IPS-15b (cell line): Measurements from ENCODE around the gene JPT2.

Experiments used
- H3K27me3 ChIP-seq: one replicate; pipeline ENCODE4 v1.6.1; 2013; ENCODE audit warnings: low read length; ENCODE audit not compliant: control insufficient read depth, insufficient read depth
- H3K36me3 ChIP-seq: one replicate; pipeline ENCODE4 v1.6.1; 2013; ENCODE audit warnings: low read length; ENCODE audit not compliant: control insufficient read depth, insufficient read depth
- H3K4me1 ChIP-seq: one replicate; pipeline ENCODE4 v1.6.1; 2013; ENCODE audit warnings: mild to moderate bottlenecking, low read length; ENCODE audit not compliant: control insufficient read depth, insufficient read depth
- H3K4me3 ChIP-seq: one replicate; pipeline ENCODE4 v1.5.1; 2013; ENCODE audit warnings: low read depth, low read length
- H3K9ac ChIP-seq: one replicate; pipeline ENCODE4 v1.6.1; 2013; ENCODE audit warnings: low read depth, mild to moderate bottlenecking, low read length
- H3K9me3 ChIP-seq: one replicate; pipeline ENCODE4 v1.6.1; 2013; ENCODE audit warnings: mild to moderate bottlenecking, low read length; ENCODE audit not compliant: control insufficient read depth, insufficient read depth

The JPT2 gene, protein sequence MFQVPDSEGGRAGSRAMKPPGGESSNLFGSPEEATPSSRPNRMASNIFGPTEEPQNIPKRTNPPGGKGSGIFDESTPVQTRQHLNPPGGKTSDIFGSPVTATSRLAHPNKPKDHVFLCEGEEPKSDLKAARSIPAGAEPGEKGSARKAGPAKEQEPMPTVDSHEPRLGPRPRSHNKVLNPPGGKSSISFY

DNA sequence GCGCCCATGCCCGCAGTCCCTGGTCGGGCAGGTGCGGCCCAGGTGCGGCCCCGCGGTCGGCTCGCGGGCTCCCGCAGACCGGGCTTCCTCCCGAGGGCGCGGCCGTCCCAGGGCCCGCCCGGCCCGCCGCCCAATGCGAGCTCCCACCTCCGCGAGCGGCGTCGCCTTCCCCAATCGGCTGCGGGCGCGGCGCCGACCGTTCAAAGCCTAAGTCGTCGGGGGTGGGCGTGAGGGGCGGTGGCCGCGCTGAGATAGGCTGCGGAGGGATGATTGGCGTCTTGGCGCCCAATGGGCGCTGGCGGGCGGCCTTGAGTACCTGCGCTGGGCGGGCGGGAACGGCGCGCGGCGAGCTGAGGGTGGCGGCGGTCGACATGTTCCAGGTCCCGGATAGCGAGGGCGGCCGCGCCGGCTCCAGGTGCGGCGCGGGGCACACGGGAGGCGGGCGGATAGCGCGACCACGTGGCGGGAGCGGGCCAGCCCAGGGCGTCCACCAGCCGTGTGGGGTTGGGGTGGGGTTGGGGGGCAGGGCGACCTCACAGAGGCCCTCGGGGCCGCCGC, at the start of gene JPT2:
JPT2 (plus strand) TSS at position 338 of the 558 bp plus-strand sequence; CDS start at position 372, 34 bp downstream.
- peak within 1 kb of the TSS; percentile 85 for H3K9ac ChIP-seq
- peak within 1 kb of the TSS; percentile 91 for H3K4me3 ChIP-seq
- peaks cover 8% of the 10 kb centered on the region for H3K4me1 ChIP-seq
- peaks cover 31% of the 10 kb centered on the region for H3K36me3 ChIP-seq
- no peaks in the 10 kb centered on the region for H3K27me3 ChIP-seq
- H3K9me3 ChIP-seq, result no peaks in the 10 kb centered on the region

- Histone ChIP-seq H3K9me3 (no peaks in the 10 kb centered on the region), H3K4me3 (no peak overlapping the region), H3K4me1 (no peaks in the 10 kb centered on the region), H3K27me3 (no peaks in the 10 kb centered on the region), H3K9ac (peak overlapping the region; percentile 37), H3K36me3 (peaks cover 25% of the 10 kb centered on the region)
Observed at GRCh38 chr16:1630450-1631213, 47.4 kb upstream of the JPT2 start.

DNA sequence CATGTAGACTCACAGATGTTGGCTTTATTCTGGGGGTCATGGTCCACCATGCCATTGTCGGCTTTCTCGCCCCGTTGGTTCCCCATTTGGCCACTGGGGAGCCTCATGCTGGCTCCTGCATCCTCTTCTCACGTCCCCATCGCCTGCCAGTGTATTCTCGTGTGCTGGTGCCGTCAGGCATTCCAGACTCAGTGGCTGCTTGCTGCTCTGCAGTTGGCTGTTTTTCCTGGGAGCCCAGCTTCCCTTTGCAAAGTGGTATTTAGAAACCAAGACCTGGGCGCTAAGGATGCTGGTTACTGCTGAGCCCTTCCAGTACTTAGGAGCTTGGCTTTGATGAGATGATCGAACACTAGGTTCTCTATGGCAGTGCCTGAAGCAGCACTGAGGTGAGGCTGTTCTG, 46.8 kb upstream of the JPT2 start:
- Histone ChIP-seq H3K9ac (no peak overlapping the region), H3K27me3 (no peaks in the 10 kb centered on the region), H3K4me3 (no peak overlapping the region), H3K4me1 (no peaks in the 10 kb centered on the region), H3K36me3 (peaks cover 27% of the 10 kb centered on the region), H3K9me3 (no peaks in the 10 kb centered on the region)

DNA sequence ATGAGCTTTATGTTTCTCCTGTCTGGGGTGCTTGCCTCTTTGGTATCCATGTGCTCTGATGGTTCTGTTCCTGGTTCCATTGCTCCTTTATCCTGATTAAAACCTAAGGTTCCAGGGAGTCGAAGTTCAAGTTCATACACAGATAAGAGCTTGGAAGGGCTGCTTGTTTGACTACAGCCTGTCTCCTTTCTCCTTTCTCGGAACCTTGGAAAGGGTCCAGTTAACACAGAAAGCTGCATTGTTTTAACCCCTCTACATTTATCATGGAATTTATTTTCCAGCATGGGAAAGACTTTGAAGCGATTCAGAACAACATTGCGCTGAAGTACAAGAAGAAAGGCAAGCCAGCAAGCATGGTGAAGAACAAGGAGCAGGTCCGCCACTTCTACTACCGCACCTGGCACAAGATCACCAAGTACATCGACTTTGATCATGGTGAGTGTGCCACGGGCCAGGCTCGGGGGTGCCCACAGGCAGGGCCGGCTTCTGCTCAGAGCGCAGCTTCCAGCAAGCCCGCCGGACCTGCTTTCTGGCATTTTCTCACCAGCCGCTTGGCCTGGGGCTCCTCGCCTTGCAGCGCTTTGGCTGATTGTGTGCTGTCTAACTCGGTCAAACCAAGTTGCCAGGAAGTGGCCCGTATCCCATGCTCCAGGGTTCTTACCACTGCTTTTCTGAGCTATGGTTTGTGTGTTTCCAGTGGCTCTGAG, 46.0 kb upstream of the JPT2 start:
- Histone ChIP-seq H3K36me3 (peaks cover 30% of the 10 kb centered on the region), H3K9ac (no peak overlapping the region), H3K4me1 (no peaks in the 10 kb centered on the region), H3K27me3 (no peaks in the 10 kb centered on the region), H3K9me3 (no peaks in the 10 kb centered on the region), H3K4me3 (no peak overlapping the region)

GRCh38 chr16:1632638-1632970, 45.5 kb upstream of the JPT2 start:
- H3K36me3 ChIP-seq, result peaks cover 30% of the 10 kb centered on the region
- H3K27me3 ChIP-seq, result no peaks in the 10 kb centered on the region
- H3K4me1 ChIP-seq, result no peaks in the 10 kb centered on the region
- H3K9ac ChIP-seq, result no peak overlapping the region
- H3K4me3 ChIP-seq, result no peak overlapping the region
- no peaks in the 10 kb centered on the region for H3K9me3 ChIP-seq

DNA sequence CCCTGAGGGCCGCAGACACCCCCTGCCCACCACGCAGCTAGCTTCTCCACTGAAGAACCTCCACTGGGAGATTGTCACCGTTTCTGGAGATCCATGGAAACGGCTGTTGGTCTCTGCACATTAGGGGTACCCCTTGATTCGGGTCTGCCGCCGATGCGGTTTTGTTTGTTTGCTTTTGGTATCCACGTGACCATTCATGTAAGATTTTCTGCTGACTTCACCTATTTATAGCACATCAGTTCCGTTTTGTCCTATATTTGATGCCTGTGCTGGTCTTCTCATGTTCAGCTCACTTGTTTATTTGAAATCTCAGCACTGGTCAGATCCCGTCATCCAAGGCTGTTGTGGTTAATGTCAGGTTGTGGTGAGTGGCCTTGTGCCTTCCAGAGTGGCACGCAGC, 44.8 kb upstream of the JPT2 start:
- no peaks in the 10 kb centered on the region for H3K9me3 ChIP-seq
- H3K4me1 ChIP-seq, result no peaks in the 10 kb centered on the region
- H3K4me3 ChIP-seq, result no peak overlapping the region
- no peaks in the 10 kb centered on the region for H3K27me3 ChIP-seq
- H3K9ac ChIP-seq, result no peak overlapping the region
- H3K36me3 ChIP-seq, result peaks cover 33% of the 10 kb centered on the region

- no peaks in the 10 kb centered on the region for H3K27me3 ChIP-seq
- no peak overlapping the region for H3K4me3 ChIP-seq
- peaks cover 37% of the 10 kb centered on the region for H3K36me3 ChIP-seq
Observed at GRCh38 chr16:1634541-1634940, 43.5 kb upstream of the JPT2 start.

DNA sequence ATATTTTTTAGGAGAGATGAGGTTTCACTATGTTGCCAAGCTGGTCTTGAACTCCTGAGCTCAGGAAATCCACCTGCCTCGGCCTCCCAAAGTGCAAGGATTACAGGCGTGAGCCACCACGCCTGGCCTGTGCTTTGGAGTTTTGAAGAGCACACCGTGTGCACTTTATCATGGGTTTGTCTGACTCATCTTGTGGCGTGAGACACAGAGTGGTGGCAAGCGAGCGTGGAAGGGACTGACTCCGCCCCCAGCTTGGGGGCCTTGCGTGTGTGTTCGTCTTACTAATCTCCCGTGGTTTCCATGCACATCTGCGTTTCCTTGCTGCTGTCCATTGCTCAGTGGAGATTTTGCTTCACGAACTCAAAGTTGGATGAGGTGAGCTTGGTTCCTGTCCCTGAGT, 43.0 kb upstream of the JPT2 start:
- Histone ChIP-seq H3K27me3 (no peaks in the 10 kb centered on the region), H3K4me1 (no peaks in the 10 kb centered on the region), H3K4me3 (no peak overlapping the region), H3K9me3 (no peaks in the 10 kb centered on the region), H3K36me3 (peaks cover 37% of the 10 kb centered on the region), H3K9ac (no peak overlapping the region)

More at GRCh38 chr16:1634541-1634940, 43.5 kb upstream of the JPT2 start:
- H3K9me3 ChIP-seq, result no peaks in the 10 kb centered on the region
- no peak overlapping the region for H3K9ac ChIP-seq
- no peaks in the 10 kb centered on the region for H3K4me1 ChIP-seq

- H3K36me3 ChIP-seq, result peaks cover 49% of the 10 kb centered on the region
Observed at GRCh38 chr16:1637526-1637925, 40.6 kb upstream of the JPT2 start.

DNA sequence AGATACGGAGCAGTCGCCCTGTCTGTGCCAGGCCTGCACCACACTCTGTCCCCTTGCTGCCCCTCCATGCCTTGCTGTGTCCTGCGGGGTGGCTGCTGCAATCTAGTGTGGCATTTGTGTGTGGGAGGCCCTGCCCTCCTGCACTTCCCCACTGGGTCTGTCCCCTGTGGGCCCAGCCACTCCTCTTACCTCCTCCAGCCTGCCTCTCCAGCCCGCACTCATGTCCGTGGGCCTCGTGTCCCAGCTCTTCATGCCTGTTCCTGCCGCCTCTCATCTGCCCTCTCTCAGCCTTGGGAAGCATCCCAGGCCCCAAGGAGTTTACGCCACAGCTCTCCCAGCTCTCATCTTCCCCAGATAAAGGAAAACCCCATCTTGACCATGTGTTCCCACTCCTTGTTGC, 39.3 kb upstream of the JPT2 start:
- no peak overlapping the region for H3K9ac ChIP-seq
- peaks cover 40% of the 10 kb centered on the region for H3K36me3 ChIP-seq
- H3K4me3 ChIP-seq, result no peak overlapping the region
- no peaks in the 10 kb centered on the region for H3K27me3 ChIP-seq
- no peaks in the 10 kb centered on the region for H3K9me3 ChIP-seq
- no peaks in the 10 kb centered on the region for H3K4me1 ChIP-seq

More at GRCh38 chr16:1637526-1637925, 40.6 kb upstream of the JPT2 start:
- H3K4me1 ChIP-seq, result no peaks in the 10 kb centered on the region
- H3K9ac ChIP-seq, result no peak overlapping the region
- no peaks in the 10 kb centered on the region for H3K9me3 ChIP-seq
- no peak overlapping the region for H3K4me3 ChIP-seq
- no peaks in the 10 kb centered on the region for H3K27me3 ChIP-seq

GRCh38 chr16:1639282-1639681, 38.8 kb upstream of the JPT2 start:
- H3K36me3 ChIP-seq, result peaks cover 40% of the 10 kb centered on the region

More at GRCh38 chr16:1639282-1639681, 38.8 kb upstream of the JPT2 start:
- H3K4me1 ChIP-seq, result no peaks in the 10 kb centered on the region
- no peaks in the 10 kb centered on the region for H3K9me3 ChIP-seq
- no peak overlapping the region for H3K4me3 ChIP-seq
- no peaks in the 10 kb centered on the region for H3K27me3 ChIP-seq
- H3K9ac ChIP-seq, result no peak overlapping the region
